PC-3 (cell line): ENCODE results near the gene TRAF1.

Experiments
- EZH2 ChIP-seq: fragments of 300-600 bp; sonication (generic); IDR thresholded peaks from one replicate; pipeline ENCODE4 v1.6.1; 2017; ENCODE audit warnings: antibody characterized with exemption, mild to moderate bottlenecking, low read length; ENCODE audit not compliant: unreplicated experiment
- EZH2phosphoT487 ChIP-seq: fragments of 300-600 bp; sonication (generic); IDR thresholded peaks from 2 replicates; pipeline ENCODE4 v1.6.1; 2018; ENCODE audit warnings: mild to moderate bottlenecking, antibody characterized with exemption, low read length, borderline replicate concordance
- TF ChIP-seq, protein P1 (sequence below): fragments of 300-600 bp; sonication (generic); conservative IDR thresholded peaks from 2 replicates; pipeline ENCODE4 v1.5.1; 2017; ENCODE audit warnings: antibody characterized with exemption, low read depth, mild to moderate bottlenecking, low read length

DNA sequence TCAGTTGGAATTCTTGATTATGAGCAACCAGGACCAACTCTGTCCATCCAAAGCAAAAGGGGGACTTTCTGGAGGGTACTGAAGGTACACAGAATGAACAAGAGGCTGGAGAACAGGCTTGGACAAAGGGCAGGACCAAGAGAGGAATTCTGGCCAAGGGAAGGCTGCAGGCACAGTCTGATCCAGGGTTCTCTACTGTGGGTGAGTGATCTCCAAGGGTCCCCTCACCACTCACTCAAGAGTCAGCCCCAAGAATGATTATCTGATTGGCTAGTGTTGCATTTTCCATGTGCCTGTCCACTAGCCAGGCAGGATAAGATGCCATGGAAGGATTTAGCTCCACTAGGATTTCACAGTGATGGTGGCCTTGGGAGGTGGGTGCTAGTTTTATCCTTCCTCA, 38.0 kb downstream of the TRAF1 start:
- TF ChIP-seq EZH2phosphoT487 = no peak
- TF ChIP-seq, protein P1, sequence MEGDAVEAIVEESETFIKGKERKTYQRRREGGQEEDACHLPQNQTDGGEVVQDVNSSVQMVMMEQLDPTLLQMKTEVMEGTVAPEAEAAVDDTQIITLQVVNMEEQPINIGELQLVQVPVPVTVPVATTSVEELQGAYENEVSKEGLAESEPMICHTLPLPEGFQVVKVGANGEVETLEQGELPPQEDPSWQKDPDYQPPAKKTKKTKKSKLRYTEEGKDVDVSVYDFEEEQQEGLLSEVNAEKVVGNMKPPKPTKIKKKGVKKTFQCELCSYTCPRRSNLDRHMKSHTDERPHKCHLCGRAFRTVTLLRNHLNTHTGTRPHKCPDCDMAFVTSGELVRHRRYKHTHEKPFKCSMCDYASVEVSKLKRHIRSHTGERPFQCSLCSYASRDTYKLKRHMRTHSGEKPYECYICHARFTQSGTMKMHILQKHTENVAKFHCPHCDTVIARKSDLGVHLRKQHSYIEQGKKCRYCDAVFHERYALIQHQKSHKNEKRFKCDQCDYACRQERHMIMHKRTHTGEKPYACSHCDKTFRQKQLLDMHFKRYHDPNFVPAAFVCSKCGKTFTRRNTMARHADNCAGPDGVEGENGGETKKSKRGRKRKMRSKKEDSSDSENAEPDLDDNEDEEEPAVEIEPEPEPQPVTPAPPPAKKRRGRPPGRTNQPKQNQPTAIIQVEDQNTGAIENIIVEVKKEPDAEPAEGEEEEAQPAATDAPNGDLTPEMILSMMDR = no peak
- TF ChIP-seq EZH2 = no peak
